ENCODE results near the gene GALC.

The GALC gene

DNA sequence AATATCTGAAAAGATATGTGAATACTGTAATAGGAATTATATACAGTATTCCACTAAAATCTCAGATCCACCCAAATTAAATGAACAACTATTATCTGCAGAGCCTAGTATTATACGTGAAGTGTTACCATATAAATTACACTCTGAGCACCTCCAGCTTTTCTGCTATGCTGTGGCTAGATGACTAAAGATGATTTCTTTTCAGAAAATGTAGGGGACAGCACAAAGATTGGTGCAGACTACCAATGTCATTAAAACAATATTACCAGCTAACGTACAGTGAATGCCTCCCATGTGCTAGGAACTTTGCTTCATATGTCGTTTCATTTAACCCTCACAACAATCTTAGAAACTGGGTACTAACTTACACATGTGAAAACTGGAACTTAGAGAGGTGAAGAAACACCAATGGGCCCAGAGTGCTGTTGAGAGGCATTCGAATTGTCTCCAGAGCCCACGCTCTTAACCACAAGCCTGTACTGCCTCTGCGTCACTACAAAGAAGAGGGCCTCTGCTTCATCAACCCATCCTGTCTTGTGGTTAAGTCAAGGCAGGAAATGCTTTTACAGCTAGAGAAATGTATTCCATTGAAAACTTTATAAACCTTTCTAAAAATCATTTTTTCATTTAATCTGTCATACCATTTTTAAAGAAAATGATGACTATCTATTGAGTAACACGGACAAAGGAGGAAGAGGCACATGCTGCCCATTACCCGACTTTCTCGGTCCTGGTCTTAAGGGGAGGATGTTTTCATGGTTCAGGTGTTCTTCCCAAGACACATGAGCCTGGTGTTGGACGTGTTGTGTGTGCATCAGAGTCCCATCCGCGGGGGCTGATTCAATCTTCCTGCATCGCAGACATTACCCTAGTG is 13.2 kb upstream of the GALC start:
- no peak for DNase-seq

DNA sequence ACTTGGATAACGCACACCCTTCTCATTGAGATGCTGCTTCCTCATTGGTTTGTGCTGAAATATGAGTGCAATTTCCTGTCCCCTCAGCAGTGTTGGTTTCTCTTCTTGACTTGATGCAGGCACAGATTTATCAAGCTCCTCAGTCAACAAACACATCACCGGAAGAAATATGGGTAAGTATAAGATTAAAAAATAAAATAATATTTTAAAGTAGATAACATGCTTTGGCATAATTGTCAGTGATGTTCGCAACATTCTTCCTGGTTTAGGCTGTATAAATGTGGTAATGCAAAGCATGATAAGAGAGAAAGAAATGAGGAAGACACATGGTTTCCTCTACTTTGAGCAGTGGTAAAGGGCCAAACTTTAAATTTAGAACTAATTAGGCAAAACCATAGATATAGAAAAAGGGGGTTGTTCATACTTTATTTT is 12.1 kb upstream of the GALC start, which contains the start of gene GPR65:
TSS of gene GPR65 (plus strand) at position 86 of the 432 bp plus-strand sequence. CDS start 5,713 bp downstream, outside the sequence.
- DNase-seq = no peak

DNA sequence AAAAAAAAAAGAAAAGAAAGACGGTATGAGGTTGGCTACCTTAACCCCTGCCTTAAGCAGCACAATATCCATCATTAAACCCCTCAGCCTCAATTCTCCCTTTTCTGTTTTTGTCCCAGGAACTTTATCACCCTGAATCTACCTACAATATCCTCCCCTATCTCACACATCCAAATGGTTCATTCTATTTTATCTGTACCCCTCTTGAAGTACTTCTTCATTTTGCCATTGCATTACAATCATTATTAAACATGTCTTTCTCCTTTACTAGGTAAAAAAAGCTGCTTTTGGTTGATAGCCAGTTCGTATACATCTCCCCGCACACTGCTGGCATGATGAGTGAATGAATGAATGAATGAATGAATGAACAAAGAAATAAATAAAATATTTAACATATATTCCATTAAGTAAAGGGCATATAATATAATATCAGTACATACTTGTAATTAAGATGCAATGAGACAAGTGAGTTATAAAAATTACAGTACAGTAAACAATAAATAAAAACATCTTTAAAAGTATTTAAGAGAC is 11.6 kb upstream of the GALC start:
- DNase-seq = no peak

DNA sequence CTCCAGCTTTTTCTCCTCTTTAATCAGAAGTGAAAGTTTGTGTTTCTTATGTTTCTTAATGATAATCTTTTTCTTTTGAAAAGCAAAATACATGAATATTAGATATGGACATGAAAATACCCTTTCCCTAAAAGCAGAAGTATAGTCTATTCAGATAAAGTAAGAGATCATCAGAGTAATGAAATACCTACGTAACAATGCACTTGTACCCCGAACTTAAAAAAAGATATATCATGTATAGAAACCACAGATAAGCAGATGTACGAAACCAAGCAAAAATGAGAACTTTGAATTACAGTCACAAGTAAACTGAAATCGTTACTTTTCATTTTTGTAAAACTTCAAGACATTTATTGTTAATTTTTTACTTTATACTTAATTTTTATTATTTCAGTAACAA is 10.4 kb upstream of the GALC start:
- no peak for DNase-seq

DNA sequence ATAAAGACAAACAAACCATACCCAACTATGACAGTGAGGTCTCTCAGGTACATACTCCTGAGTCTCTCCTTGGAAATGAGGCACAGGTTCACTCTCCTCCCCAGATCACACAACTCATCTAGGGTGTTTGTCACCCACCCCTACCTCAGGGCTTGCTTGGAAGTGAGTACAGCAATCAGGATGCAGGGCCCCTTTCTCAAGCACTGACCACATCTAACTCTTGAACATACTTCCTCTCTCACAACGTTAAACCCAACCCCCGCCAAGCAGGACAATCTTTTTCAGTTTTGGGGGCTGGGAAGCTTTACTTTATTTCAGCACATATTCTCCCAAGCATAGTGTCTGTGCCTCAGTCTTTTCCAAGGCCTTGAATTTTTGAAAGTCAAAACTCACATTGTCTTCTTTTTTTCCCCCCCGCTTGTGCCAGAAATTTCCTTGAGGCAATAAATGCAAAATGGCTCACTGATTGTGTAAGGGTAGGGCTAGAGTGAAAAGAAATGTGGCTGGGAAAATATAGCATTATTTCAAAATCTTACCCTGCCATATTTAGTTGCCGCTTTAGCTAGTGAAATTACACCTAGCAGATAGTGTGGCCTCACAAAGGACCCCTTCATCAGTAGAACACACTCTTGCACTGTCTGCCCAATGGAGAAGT is 9.6 kb upstream of the GALC start:
- DNase-seq = no peak

DNA sequence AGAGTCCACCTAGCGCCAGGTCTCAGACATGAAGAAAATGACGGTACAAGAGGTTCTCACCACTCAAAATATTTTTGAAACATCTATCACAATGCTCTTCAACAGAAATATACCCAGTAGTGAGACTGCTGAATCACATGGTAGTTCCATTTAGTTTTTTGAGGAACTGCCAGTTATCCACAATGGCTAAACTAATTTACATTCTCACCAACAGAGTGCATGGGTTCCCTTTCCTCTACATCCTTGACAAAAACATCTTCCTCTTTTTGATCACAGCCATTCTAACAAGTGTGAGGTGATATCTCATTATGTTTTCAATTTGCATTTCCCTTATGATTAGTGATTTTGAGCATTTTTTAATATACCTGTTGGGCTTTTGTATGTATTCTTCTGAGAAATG is 6.3 kb upstream of the GALC start:
- no peak for DNase-seq

DNA sequence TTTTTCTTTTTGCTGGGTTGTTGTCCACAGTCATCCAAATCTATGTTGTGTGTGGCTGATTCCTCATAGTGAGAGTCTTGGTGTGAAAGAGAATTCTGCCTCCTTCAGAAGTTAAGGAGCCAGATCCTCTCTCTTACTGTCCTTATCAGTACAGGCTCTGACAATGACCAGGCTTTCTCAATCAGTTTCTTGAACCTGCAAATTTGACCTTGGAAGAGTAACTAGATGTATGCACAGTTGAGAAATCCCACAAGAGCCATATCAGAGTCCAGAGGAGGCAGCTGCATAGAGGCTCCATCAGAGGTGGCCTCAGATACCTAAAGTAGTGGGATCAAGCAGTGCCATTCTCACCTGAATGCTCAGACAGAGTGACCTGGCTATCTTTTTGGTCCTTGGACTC is 5.5 kb upstream of the GALC start:
- DNase-seq = no peak

DNA sequence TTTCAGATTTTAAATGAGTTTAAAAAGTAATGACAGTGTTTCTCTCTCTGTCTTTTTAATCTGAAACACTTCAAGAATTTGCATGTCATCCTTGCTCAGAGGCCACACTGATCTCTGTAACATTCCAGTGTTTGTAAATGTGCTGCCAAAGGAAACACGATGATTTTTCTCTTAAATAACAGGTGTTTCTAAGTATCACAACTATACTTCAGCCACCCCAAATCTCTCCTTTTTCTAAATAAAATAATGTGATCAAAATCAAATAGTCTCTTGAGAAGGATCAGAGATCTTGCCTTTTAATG is 3.3 kb upstream of the GALC start:
- no peak for DNase-seq

DNA sequence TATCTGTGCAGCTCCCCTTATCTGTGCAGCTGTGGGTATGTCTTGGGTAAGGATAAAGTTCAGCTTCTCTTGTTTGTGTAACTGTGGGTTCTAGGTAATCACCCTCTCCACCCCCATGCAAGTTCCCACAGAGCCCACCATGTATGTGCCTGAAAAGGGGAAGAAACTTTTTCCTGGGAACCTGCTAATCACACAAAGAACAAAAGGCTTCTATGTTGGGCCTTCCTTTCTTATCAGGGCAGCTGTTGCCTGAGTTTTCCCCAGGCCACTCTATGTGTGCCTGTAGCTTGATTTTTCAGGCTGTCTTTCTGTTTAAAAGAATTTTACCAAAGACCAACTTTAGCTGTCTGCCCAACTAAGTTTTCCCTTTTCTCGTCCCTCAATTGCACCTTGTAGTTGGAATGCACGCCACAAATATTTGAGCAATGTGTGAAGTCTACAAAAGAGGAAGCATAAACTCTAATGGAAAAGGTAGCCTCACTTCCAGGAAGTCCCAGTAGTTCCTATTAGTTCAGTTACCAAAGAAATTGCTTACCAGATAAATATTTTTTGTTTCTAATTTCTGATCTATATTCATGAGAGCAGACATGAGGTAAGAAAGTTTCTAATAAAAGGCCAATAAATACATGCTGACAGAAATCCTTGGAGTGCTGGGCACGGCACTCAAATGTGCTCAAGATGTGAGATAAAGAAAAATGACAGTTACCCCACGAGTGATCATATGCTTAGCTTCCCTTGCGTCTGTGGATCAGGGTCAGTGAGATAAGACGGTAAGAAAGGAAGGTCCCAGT is 2.7 kb upstream of the GALC start:
- no peak for DNase-seq

DNA sequence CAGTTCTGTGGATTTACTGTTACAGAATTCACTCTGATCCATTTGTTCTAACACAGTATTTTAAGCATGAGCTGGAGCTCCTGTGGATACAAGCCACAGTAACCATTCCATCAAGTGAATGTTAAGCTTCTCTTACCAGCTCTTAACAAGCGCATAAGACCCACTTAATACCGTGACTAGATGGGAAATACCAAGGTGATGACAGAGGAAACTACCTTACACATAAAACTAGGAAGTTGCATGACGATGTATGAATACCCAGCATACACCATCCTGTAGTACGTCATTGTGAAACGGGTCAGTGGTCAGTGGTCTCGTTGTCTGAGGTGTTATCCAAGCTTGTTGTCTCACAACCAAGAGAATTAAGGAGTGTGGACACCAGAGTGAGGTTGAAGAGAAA is 2.0 kb upstream of the GALC start:
- DNase-seq = no peak

DNA sequence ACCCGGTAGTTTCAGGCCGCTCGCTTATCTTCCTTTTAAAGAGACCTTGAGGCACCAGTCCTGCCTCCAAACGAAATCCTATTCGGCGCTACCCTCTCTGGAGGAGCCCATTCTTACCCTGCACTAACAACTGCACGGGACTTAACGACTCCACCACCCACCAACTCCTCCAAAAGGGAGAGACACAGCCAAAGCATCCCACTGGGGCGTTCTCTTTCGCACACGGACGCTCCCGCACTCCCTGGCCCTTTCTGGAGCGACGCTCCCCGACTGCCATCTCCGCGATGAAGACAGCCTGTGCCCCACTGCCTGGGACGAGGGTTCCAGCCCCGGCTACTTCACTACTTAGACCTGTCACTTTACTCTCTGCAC is 650 bp downstream of the GALC start:
- no peak for DNase-seq

DNA sequence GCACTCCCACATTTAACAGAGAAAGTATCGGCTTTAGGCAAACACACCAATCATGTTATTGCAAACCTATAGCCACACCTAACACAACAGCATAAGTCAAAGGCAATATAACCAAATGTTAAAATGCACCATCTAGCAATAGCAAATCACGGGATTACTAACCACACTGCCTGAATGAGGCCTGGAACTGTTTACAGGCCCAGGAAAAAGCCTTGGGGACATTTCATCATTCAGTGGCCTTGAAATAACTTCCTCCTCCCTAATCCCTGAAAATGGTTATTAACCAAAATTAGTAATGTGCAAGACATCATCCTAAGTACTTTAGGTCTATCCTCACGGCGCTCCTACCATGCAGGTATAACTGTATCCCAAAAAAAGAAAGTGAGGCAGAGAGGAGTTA is 2.3 kb downstream of the GALC start:
- DNase-seq = no peak

DNA sequence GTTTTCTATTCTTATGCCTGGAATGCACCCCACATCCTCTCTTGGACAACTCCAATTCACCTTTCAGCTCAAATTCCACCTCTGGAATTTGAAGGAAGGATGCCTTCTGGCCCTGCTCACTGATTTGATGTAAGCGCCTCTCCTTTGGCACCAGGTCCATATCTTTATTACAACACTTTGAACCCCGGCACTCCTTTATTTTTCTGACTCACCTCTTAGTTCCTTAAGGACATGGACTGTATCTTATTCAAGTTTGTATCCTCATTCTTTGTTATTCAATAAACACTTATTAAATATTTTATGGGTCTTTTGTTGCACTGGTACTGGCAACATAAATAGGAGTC is 3.1 kb downstream of the GALC start:
- DNase-seq = no peak

DNA sequence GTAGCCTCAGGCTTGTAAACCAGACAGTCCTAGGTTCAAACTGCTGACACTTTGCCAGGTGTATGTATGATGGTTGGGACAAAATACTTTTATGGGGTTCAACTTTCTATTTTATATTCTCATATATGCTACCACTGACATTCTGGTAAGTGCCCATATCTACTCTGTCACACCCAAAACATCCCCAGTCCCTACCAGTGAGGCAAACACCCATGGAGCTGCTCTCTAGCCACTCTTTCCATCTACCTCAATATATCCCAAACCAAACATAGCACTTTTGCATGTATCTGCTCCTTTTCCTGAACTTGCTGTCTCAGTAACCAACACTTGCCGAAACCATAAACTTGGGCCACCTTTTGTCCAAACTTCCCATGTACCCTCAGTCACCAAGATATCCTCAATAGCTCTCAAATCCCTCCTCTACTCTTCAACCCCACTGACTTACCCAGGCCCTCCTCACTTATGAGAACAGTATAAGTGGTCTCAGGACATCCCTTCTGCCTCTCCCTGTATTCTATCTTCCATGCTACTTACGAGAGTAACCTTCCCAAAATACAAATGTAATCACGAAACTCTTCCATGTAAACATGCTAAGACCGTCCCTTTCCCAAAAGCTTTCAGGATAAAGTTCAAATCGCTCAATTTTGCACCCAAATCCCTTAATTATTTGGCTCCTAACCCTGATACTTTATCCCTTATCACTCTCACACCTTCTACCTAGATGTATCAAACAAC is 3.6 kb downstream of the GALC start:
- no peak for DNase-seq

DNA sequence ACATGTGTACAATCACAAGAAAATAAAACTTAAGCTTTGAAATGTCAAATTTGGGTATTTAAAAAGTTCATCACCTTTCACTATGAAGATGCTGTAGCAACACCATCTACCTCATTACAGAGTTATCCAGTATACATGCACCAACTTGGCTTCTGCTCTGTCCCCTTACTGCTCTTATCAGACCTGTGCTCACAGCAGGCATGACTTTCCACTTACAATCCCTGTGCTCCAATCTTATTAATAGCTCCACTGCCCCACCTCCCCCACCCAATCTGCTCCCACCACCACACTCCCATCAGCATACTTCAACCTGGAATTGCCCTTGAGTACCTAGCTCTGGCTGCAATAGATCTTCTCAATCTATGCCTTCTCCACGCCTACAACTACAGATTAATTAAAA is 13.3 kb downstream of the GALC start:
- DNase-seq = no peak

DNA sequence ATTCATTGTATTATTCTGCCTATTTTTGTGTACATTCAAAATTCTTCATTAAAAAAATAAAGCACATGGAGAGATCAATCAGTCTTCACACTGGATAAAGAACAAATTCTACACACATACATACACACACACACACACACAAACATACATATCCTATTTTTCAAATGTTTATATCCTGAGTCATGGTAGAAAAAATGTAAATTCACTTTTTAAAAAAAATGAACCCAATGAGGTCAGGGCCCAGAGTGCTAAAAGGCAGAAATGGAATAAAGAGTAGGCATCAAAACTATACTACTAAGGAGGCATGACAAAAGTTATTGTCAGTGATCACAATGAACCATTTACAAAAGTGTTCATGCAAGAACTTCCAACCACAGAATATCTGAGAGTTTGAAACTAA is 17.3 kb downstream of the GALC start:
- no peak for DNase-seq

DNA sequence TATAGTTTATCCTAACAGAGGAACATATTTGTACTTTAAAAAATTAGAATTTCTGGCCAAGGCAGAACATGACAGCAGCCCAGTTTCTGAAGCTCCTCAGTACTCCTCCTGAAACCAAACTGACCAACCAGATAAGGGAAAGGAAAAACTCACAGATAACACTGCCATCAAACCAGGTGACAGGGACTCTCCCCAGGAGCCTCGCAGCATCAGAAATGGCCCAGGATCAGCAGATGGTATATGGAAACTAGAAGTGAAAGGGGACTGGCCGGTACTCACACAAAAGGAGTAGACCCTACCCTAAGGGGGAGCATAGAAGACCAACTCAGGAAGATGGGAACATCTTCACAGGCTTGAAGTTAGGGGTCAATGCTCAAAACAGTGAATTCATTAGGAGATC is 22.0 kb downstream of the GALC start:
- no peak for DNase-seq

DNA sequence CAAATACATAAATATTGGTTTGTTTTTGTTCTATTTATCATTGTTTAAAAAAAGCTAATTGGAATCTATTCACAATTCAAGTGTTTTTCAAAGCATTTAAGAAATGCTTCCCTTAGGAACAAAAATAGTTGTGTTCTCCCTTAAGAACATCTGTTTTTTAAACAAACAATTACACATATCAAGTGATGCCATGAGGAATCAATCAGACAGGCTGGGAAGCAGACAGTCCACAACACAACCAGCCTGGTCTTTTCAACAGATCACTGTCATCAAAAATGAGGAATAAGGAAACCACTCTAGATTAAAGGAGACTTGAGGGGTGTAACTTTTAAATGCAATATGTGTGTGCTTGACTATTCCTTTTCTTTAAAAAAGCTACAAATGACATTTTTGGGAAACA is 25.5 kb downstream of the GALC start:
- DNase-seq = no peak

DNA sequence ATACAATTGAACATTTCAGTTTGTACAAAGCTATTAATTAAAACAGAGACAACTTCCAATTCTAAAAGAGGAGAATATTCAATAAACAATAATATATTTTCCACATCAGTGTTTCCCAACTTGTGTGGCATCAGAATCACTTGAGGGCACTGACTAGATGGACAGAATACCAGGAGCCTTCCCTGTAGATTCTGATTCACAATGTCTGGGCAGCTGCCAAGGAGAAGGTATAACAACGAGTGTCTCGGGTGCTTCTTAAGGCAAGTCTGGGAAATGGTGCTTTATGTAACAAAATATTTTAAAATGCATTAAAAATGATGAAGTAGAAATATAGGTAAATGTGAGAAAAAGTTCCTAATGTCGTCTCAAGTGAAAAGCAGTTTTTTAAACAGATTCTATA is 26.2 kb downstream of the GALC start:
- DNase-seq = no peak

DNA sequence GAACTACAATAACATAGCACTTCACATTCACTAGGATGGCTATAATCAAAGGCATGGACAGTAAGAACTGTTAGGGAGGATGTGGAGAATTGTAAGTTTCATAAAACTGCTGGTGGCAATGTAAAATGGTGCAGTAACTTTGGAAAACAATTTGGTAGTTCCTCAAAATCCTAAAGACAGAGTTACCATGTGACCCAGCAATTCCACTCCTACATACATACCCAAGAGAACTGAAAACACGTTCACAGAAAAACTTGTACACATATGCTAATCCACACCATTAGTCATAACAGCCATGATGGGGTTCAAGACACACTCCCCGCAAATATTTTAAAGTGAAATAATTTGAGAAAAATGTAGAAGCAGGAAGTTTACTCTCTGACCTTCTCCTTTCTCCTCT is 31.7 kb downstream of the GALC start:
- no peak for DNase-seq

DNA sequence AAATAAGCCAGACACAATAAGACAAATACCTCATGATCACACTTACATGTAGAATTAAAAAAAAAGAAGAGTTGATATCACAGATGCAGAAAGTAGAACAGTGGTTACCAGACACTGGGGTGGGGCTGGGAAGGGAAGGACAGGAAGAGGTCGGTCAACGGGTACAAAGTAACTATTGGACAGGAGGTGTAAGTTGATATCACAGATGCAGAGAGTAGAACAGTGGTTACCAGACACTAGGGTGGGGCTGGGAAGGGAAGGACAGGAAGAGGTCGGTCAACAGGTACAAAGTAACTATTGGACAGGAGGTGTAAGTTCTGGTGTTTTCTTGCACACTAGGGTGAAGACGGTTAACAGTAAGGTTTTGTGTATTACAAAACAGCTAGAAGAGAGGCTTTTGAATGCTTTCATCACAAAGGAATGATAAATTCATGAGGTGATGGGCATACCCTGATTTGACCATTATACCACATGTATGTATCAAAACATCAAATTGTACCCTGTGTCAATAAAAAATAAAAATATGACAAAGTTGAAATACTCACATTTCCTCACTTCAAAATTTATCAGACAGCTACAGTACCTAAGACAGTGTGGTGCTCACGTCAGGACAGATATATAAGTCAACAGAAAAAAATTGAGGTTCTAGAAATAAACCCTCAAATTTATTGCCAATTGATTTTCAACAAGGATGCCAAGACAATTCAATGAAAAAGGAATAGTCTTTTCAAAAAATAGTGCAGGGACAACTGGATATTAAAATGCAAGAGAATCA is 32.8 kb downstream of the GALC start:
- no peak for DNase-seq

DNA sequence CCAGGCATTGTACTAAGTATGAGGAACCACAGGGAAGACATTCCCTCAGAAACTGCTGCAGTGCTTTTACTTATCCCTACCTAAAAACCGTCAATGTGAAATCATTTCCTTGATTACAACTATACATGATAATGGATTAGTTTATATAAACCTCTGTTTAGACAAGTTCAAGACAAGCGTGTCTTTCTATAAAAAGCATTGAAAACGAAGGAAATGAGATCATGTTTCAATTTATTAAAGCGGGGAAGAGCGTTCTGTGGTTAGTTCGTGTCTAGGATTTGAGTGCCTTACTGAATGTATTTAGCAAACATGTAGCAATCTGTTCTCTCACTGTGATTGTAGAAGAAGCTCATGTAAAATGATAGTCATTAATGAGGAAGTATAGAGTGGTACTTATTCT is 37.5 kb downstream of the GALC start:
- DNase-seq = no peak
